HCT116 (cell line): ENCODE results near the gene ATN1. TPM values are rescaled to one million over a fixed set of nuclear protein-coding genes. Genes with fewer than 3 reads are reported as not detected.

Experiments
- ATAC-seq: fragments of 200-7000 bp; cut with Tn5 transposase; 2 replicates; pipeline ENCODE4 v1.9.1; 2020; ENCODE audit warnings: mild to moderate bottlenecking, moderate library complexity
- BruUV-seq: library from RNA; stranded (reverse); fragments of 400-500 nt; replicated peaks from 2 replicates; lab custom pipeline; 2021; lab: Mats Ljungman, UMichigan
- CTCF ChIA-PET: fragments of 300-600 bp; sonication (Branson Sonifier 250); formaldehyde crosslinking; loops from one replicate; lab custom pipeline; 2021; ENCODE audit warnings: antibody characterized with exemption; lab: Charles Lee
- POLR2A ChIA-PET: fragments of 300-600, 350-600 bp; sonication (Branson Sonifier 250); formaldehyde crosslinking; loops from one replicate; lab custom pipeline; 2021; ENCODE audit warnings: antibody characterized with exemption; lab: Charles Lee
- RAD21 ChIA-PET, 2 experiments: fragments of 300-600 bp; sonication (Branson Sonifier 250); formaldehyde crosslinking; loops; one replicate each; lab custom pipeline; 2023; ENCODE audit warnings: low total read pairs in 2 of 2; ENCODE audit not compliant: uncharacterized antibody in 2 of 2, unreplicated experiment in 2 of 2, low non-redundant PET in 1 of 2; lab: Charles Lee
- DNase-seq: peaks from one replicate; pipeline ENCODE4 v3.0.0-alpha.2; 2010; ENCODE audit warnings: low read depth, low spot score
- H2AFZ ChIP-seq: fragments of 200-600 bp; shearing (Covaris generic), sonication (generic); 2 replicates; pipeline ENCODE4 v1.6.1; 2017; ENCODE audit warnings: low read depth, mixed run types, mixed read lengths, antibody characterized with exemption, low read length; ENCODE audit not compliant: poor library complexity, severe bottlenecking
- H3K27ac ChIP-seq: 2 replicates; pipeline ENCODE4 v1.5.1; 2012; ENCODE audit warnings: low read depth, low read length
- H3K27me3 ChIP-seq: fragments of 200-600 bp; sonication (generic); 2 replicates; pipeline ENCODE4 v1.6.1; 2016; ENCODE audit warnings: mixed run types, low read length, mixed read lengths; ENCODE audit not compliant: insufficient read depth
- H3K36me3 ChIP-seq, 2 experiments: fragments of 200-500 bp in 1 of 2; fragments of 200-600 bp in 1 of 2; sonication (Bioruptor generic) in 1 of 2; sonication (generic) in 1 of 2; 2 replicates each; pipeline versions ENCODE4 v1.5.1 to v1.6.1; 2014 to 2016; ENCODE audit warnings: low read length in 2 of 2, inconsistent platforms in 1 of 2, mixed read lengths in 1 of 2, mixed run types in 1 of 2; ENCODE audit not compliant: insufficient read depth in 2 of 2, control insufficient read depth in 1 of 2
- H3K4me1 ChIP-seq, 2 experiments: fragments of 200-600 bp in 1 of 2; sonication (generic) in 1 of 2; 2 replicates each; pipeline versions ENCODE4 v1.5.1 to v1.6.1; 2012 to 2017; ENCODE audit warnings: low read length in 2 of 2, inconsistent platforms in 1 of 2, mild to moderate bottlenecking in 1 of 2, mixed read lengths in 1 of 2, mixed run types in 1 of 2, moderate library complexity in 1 of 2; ENCODE audit not compliant: insufficient read depth in 2 of 2, control insufficient read depth in 1 of 2
- H3K4me2 ChIP-seq: fragments of 200-600 bp; sonication (generic); 2 replicates; pipeline ENCODE4 v1.6.1; 2017; ENCODE audit warnings: mixed run types, low read length, mixed read lengths
- H3K4me3 ChIP-seq, 2 experiments: fragments of 200-600 bp in 1 of 2; sonication (generic) in 1 of 2; replicated peaks in 1 of 2; 2 replicates each; pipeline ENCODE4 v1.5.1; 2011 to 2016; ENCODE audit warnings: low read length in 2 of 2, control low read depth in 1 of 2, low read depth in 1 of 2, mild to moderate bottlenecking in 1 of 2, mixed read lengths in 1 of 2, mixed run types in 1 of 2
- H3K79me2 ChIP-seq: fragments of 200-600 bp; sonication (generic); 2 replicates; pipeline ENCODE4 v1.6.1; 2017; ENCODE audit warnings: mild to moderate bottlenecking, mixed run types, low read length, moderate library complexity, mixed read lengths; ENCODE audit not compliant: insufficient read depth
- H3K9ac ChIP-seq: fragments of 200-600 bp; sonication (generic); 2 replicates; pipeline ENCODE4 v1.6.1; 2016; ENCODE audit warnings: low read length, mixed read lengths
- H3K9me2 ChIP-seq: fragments of 200-600 bp; sonication (generic), shearing (Covaris generic); 2 replicates; pipeline ENCODE4 v1.6.1; 2017; ENCODE audit warnings: mixed run types, mild to moderate bottlenecking, moderate library complexity; ENCODE audit not compliant: insufficient read depth
- H3K9me3 ChIP-seq, 2 experiments: fragments of 200-500 bp in 1 of 2; fragments of 200-600 bp in 1 of 2; sonication (Bioruptor generic) in 1 of 2; sonication (generic) in 1 of 2; 2 replicates each; pipeline ENCODE4 v1.6.1; 2014 to 2017; ENCODE audit warnings: low read length in 2 of 2, mixed read lengths in 2 of 2, inconsistent platforms in 1 of 2, low read depth in 1 of 2, mild to moderate bottlenecking in 1 of 2, mixed run types in 1 of 2, moderate library complexity in 1 of 2; ENCODE audit not compliant: control insufficient read depth in 1 of 2, insufficient read depth in 1 of 2
- H4K20me1 ChIP-seq: fragments of 200-600 bp; sonication (generic), shearing (Covaris generic); 2 replicates; pipeline ENCODE4 v1.6.1; 2017; ENCODE audit warnings: mixed run types, mild to moderate bottlenecking, moderate library complexity; ENCODE audit not compliant: insufficient read depth
- ATF3 ChIP-seq: IDR thresholded peaks from 2 replicates; pipeline ENCODE4 v1.6.1; 2012
- CBX3 ChIP-seq: IDR thresholded peaks from 2 replicates; pipeline ENCODE4 v1.6.1; 2012; ENCODE audit warnings: low read depth
- CTCF ChIP-seq, 3 experiments: fragments of 200-600 bp in 1 of 3; sonication (generic) in 1 of 3; IDR thresholded peaks in 2 of 3; conservative IDR thresholded peaks in 1 of 3; 2 replicates each; pipeline ENCODE4 v1.5.1; 2012 to 2017; ENCODE audit warnings: low read depth in 2 of 3, low read length in 2 of 3, antibody characterized with exemption in 1 of 3, borderline replicate concordance in 1 of 3, control low read depth in 1 of 3, mild to moderate bottlenecking in 1 of 3, mixed read lengths in 1 of 3, mixed run types in 1 of 3, moderate library complexity in 1 of 3; ENCODE audit not compliant: insufficient read depth in 1 of 3
- EGR1 ChIP-seq: IDR thresholded peaks from 2 replicates; pipeline ENCODE4 v1.6.1; 2012; ENCODE audit warnings: low read depth
- ELF1 ChIP-seq: IDR thresholded peaks from 2 replicates; pipeline ENCODE4 v1.6.1; 2012; ENCODE audit warnings: low read depth, borderline replicate concordance
- FOSL1 ChIP-seq: IDR thresholded peaks from 2 replicates; pipeline ENCODE4 v1.6.1; 2012; ENCODE audit warnings: low read depth
- POLR2AphosphoS5 ChIP-seq: IDR thresholded peaks from 2 replicates; pipeline ENCODE4 v1.6.1; 2011; ENCODE audit warnings: mild to moderate bottlenecking, low read depth, low read length, moderate library complexity
- RAD21 ChIP-seq: IDR thresholded peaks from 2 replicates; pipeline ENCODE4 v1.6.1; 2012; ENCODE audit warnings: low read depth, mild to moderate bottlenecking
- REST ChIP-seq: IDR thresholded peaks from 2 replicates; pipeline ENCODE4 v1.6.1; 2012; ENCODE audit warnings: low read depth
- SRF ChIP-seq: IDR thresholded peaks from 2 replicates; pipeline ENCODE4 v1.6.1; 2012; ENCODE audit warnings: low read depth
- TCF7L2 ChIP-seq: IDR thresholded peaks from 2 replicates; pipeline ENCODE4 v1.7.0; 2011; ENCODE audit warnings: borderline replicate concordance, inconsistent platforms; ENCODE audit not compliant: insufficient read depth, insufficient read length; ENCODE audit errors: extremely low read depth
- YY1 ChIP-seq: IDR thresholded peaks from 2 replicates; pipeline ENCODE4 v1.6.1; 2011; ENCODE audit warnings: low read length, low read depth, moderate library complexity, mild to moderate bottlenecking; ENCODE audit not compliant: insufficient replicate concordance; ENCODE audit errors: extremely low read depth
- ZFX ChIP-seq: fragments of 450-650 bp; IDR thresholded peaks from 2 replicates; pipeline ENCODE4 v1.6.1; 2017
- ZNF274 ChIP-seq: fragments of 200-500 bp; sonication (Bioruptor generic); IDR thresholded peaks from 2 replicates; pipeline ENCODE4 v1.6.1; 2014; ENCODE audit warnings: mild to moderate bottlenecking, low read depth, low read length, inconsistent platforms
- intact Hi-C: fragments of 100-400 bp; cut with micrococcal nuclease; formaldehyde crosslinking; loops from 2 replicates; pipeline ENCODE4 v1.10.0; 2022
- total RNA-seq: library from RNA; stranded (reverse); gene quantifications from one replicate; pipeline ENCODE4 v1.2.1, GENCODE V29; 2021; ENCODE audit not compliant: unreplicated experiment
- TF ChIP-seq, protein P1 (sequence below): IDR thresholded peaks from 2 replicates; pipeline ENCODE4 v1.6.1; 2011; ENCODE audit warnings: mild to moderate bottlenecking, low read length, moderate library complexity; ENCODE audit not compliant: insufficient replicate concordance; ENCODE audit errors: extremely low read depth

ATN1 gene
- total RNA-seq, 1 experiment from 2014 or later, result 104 TPM

DNA sequence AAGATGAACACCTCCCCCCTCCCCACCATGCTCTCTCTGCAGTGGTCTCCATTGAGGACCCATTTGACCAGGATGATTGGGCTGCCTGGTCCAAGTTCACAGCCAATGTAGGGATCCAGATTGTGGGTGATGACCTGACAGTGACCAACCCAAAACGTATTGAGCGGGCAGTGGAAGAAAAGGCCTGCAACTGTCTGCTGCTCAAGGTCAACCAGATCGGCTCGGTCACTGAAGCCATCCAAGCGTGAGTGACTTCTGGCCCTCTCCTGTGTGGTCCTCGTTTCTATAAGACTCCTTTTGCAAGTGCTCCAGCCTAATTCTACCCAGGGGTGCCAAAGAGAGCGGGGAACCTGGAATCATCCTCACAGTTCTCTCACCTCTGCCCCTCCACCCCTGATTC is 6.2 kb upstream of the ATN1 start:
- intact Hi-C loops, result no loop called here
- Histone ChIP-seq H2AFZ (no peak overlapping the region), H3K79me2 (no peaks in the 10 kb centered on the region), H3K9me2 (no peaks in the 10 kb centered on the region), H4K20me1 (no peaks in the 10 kb centered on the region), H3K9ac (no peak overlapping the region), H3K9me3 (no peaks in the 10 kb centered on the region), H3K36me3 (peaks cover 4 to 13% of the 10 kb centered on the region in 2 experiments; a peak in 3 of 4 replicates), H3K27me3 (no peaks in the 10 kb centered on the region), H3K4me2 (no peak overlapping the region), H3K27ac (no peak overlapping the region), H3K4me3 (no peak overlapping the region), H3K4me1 (peaks cover 13 to 39% of the 10 kb centered on the region in 2 experiments)
- ChIA-PET POLR2A (interaction anchor here (2.7 kb wide), 1 partner anchor 22 kb away, joined by 7 read pairs; the partner anchor contains the start of genes C12orf57 and RNU7-1), CTCF (no interaction called here), RAD21 (no interaction called here)
- DNase-seq (no peak), ATAC-seq (no peak)
- TF ChIP-seq POLR2AphosphoS5, result no peak
- no peak for TF ChIP-seq EGR1
- TF ChIP-seq, protein P1, sequence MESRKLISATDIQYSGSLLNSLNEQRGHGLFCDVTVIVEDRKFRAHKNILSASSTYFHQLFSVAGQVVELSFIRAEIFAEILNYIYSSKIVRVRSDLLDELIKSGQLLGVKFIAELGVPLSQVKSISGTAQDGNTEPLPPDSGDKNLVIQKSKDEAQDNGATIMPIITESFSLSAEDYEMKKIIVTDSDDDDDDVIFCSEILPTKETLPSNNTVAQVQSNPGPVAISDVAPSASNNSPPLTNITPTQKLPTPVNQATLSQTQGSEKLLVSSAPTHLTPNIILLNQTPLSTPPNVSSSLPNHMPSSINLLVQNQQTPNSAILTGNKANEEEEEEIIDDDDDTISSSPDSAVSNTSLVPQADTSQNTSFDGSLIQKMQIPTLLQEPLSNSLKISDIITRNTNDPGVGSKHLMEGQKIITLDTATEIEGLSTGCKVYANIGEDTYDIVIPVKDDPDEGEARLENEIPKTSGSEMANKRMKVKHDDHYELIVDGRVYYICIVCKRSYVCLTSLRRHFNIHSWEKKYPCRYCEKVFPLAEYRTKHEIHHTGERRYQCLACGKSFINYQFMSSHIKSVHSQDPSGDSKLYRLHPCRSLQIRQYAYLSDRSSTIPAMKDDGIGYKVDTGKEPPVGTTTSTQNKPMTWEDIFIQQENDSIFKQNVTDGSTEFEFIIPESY, result no peak
- TF ChIP-seq YY1, result no peak
- TF ChIP-seq CBX3, result no peak
- no peak for TF ChIP-seq CTCF (IDR thresholded peaks at IDR 0.05 in 2 of 3, conservative IDR thresholded peaks at IDR 0.05 in 1 of 3; ENCODE audit: borderline replicate concordance in 1 of 3, insufficient read depth in 1 of 3, low read depth in 2 of 3, low read length in 2 of 3)
- TF ChIP-seq ZFX, result no peak
- TF ChIP-seq ELF1, result no peak
- TF ChIP-seq FOSL1, result no peak
- no peak for TF ChIP-seq ZNF274
- TF ChIP-seq SRF, result no peak
- no peak for TF ChIP-seq REST
- TF ChIP-seq RAD21, result no peak
- TF ChIP-seq ATF3, result no peak
- TF ChIP-seq TCF7L2, result no peak
- no TSS peak for BruUV-seq
